HCEC 1CT (cell line): ENCODE results near the gene COMMD4.
"Not testable (repeated sequence)": the region's sequence is repeated elsewhere in the genome, so short reads cannot be mapped to it uniquely, and the experiment has no call there.

Experiments
- DNase-seq: peaks from one replicate; pipeline ENCODE4 v3.0.0-alpha.2; 2017

Gene COMMD4

DNA sequence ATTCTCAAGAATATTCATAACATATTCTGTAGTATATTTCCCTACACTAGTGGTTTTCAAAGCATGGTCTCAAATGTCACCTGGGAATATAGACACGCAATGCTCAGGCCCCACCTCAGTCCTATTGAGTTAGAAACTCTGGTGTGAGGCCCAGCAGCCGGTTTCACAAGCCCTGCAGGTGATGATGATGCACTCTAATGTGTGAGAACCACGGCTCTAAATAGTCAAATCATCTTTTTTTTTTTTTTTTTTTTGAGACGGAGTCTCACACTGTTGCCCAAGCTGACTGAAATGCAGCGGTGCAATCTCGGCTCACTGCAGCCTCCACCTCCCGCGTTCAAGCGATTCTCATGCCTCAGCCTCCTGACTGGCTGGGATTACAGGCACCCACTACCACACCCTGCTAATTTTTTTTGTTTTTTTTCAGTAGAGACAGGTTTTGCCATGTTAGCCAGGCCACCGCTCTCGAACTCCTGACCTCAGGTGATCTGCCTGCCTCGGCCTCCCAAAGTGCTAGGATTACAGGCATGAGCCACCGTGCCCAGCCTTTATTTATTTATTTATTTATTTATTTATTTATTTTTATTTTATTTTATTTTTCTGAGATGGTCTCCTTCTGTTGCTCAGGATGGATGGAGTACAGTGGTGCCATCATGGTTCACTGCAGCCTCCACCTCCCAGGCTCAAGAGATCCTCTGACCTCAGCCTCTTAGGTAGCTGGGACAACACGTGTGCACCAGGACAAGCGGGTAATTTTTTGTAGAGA lies 2.0 kb upstream of the COMMD4 start:
- not testable (repeated sequence) for DNase-seq

DNA sequence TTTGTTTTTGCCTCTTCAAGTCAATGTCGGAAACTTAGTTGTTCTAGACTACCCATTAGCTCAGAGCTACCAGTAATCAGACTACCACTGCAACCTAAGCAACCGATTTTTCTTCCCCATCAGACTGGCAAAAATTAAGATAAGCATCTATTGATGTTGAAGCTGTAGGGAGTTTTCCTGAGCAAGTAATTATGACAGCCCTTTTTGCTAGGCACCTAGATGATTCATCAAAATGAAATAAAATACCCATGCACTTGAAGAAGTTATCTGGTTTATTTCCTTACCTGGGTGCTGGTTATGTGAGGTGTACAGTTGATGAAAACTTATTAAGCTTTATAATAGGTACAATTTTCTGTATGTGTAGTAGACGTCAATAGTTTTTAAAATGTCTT lies 554 bp upstream of the COMMD4 start:
- no peak for DNase-seq

DNA sequence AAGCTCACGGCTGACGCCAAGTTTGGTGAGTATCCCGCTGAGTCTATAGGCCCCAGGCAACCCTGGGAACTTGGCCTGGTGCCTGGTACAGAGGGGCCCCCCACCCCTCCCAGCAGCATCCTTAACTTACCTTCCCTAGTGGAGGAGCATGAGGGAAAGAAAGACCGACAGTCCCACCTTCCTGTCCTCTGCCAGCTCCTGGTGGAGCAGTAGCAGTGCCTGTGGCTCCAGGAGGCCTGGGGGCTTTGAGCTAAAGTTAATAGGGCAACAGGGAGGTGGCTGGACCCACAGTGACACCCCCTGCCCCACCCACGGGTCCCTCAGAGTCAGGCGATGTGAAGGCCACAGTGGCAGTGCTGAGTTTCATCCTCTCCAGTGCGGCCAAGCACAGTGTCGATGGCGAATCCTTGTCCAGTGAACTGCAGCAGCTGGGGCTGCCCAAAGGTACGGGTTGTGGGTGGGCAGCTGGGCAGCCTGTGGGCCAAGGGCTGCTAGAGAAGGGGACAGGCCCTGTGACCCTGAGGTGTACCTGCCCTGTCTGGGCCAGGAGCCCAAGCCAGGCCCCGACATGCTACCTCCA lies 2.9 kb downstream of the COMMD4 start:
- no peak for DNase-seq

DNA sequence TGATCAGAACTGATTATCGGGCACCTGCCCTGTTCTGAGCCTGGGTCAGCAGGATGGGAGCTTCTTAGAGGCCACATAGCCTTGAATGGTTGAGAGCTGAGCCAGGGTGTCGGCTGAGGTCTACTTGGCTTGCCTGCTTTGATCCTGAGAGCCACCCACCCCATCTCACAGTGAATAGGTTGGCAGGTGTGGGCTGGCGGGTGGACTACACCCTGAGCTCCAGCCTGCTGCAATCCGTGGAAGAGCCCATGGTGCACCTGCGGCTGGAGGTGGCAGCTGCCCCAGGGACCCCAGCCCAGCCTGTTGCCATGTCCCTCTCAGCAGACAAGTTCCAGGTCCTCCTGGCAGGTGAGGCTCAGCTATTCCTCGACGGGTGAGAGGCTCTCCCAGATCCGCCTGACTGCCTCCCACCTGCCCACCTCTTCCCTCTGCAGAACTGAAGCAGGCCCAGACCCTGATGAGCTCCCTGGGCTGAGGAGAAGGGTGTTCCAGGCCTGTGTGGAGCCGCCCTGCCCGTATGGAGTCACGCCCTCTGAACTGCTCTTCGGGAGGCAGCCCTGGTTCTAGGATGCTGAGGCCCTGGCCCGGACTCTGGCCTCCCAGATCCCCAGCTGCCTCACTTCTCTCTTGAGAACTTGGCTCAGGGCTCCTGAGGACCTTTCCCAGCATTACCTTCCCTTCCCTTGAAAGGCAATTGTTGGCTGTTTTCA lies 3.8 kb downstream of the COMMD4 start:
- no peak for DNase-seq

DNA sequence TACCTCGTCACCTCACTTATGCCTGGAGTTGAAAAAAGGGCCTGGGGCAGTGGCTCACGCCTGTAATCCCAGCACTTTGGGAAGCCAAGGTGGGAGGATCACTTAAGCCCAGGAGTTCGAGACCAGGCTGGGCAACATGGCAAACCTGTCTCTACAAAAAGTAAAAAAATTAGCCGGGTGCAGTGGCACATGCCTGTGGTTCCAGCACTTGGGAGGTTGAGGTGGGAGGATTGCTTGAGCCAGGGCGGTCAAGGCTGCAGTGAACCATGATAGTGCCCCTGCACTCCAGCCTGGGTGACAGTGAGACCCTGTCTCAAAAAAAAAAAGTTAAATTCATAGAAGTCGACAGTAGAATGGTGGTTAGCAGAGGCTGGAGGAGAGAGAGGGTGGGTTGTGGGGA lies 6.4 kb downstream of the COMMD4 start:
- no peak for DNase-seq

DNA sequence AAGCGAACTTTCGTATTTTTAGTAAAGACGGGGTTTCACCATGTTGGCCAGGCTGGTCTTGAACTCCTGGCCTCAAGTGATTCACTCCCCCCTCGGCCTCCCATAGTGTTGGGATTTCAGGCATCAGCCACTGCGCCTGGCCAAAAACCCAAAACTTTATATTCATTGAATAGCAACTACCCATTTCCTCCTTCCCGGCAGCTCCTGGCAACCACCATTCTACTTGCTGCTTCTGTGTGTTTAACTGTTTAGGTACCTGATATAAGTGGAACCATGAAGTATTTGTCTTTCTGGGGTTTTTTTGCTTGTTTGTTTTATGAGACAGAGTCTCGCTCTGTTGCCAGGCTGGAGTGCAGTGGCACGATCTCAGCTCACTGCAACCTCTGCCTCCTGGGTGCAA lies 8.1 kb downstream of the COMMD4 start:
- DNase-seq: not testable (repeated sequence)

DNA sequence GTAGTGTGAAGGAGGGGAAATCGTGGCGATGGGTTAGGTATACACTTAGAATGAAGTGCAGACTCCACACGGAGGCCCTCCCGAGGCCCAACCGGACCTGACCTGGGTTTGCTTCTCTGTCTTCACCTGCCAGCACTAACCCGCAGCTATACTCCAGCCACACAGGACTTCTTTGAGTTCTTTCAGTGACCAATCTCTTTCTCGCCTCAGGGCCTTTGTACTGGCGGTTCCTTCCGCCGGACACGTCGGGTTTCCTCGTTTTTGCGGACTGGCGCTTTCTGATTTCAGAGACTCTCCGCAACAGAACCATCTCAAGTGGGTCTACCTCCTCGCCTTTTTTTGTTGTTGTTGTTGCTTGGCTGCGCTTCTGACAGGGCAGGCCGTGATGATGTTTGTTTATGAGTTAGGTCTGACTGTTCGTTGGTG lies 10.9 kb downstream of the COMMD4 start, which contains the start of gene NEIL1:
NEIL1 (plus strand) TSS at position 244 of the 426 bp plus-strand sequence. CDS start 1,867 bp downstream, outside the sequence.
- no peak for DNase-seq

DNA sequence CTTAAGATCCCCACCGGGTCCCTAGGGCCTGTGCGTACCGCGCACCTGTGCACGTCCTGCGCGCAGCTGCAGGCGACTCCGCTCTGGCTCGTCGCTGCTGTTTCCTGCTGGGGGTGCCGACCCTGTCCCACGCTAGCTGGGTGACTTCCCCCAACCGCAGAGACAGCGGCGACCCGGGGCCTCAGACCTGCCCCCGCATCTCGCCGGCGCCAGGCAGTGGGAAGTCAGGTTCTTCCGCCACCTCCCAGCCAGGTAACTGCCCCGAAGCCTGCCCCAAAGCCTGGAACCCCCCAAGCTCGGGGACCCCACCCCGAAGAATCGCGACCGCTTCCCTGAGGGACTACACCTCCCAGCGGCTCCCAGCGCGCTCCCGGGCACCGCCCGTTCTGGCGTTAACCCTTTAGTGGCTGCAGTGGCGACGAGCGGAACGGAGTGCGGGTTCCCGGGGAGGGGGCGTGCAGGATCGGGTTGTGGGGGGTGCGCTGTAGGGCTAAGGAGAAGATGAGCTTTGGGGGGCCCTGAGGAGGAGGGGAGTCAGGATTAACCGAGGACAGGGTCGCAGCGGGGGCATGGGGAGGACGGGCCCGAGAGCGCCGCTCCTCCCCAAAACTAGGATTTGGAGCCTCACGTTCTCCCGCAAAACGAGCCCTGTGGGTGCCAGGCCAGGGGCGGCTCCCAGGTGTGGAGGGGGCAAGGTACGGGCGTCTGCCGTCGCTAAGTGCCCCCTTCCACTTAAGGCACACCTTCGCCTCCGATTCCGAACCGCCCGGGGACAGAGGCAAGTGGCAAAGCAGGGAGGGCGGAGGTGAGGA lies 11.6 kb downstream of the COMMD4 start:
- DNase-seq: no peak

DNA sequence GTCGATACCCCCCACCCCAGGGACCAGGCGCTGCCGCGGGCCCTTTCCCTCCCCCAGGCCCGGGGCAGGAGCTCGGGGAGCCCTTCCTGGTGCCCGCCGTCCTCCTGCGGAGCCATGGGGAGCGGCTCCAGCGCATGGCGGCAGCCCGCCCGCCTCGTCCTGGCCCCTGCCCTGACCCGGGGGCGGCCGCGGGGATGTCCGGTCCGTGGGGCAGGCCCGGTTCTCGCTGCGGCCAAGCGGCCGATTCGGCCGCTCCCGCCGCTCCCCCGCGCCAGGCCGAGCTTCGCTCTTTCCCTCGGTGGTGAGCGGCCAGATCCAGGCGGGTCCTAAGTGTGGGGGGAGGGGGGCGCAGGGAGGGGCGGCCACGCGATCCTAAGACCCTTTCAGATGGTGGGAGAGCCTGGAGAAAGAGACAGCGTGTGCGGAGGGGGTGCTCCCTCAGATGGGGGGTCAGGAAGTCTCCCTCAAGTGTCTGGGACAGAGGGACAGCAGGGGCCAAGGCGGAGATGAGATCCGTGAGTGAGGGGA lies 12.2 kb downstream of the COMMD4 start:
- DNase-seq: no peak

DNA sequence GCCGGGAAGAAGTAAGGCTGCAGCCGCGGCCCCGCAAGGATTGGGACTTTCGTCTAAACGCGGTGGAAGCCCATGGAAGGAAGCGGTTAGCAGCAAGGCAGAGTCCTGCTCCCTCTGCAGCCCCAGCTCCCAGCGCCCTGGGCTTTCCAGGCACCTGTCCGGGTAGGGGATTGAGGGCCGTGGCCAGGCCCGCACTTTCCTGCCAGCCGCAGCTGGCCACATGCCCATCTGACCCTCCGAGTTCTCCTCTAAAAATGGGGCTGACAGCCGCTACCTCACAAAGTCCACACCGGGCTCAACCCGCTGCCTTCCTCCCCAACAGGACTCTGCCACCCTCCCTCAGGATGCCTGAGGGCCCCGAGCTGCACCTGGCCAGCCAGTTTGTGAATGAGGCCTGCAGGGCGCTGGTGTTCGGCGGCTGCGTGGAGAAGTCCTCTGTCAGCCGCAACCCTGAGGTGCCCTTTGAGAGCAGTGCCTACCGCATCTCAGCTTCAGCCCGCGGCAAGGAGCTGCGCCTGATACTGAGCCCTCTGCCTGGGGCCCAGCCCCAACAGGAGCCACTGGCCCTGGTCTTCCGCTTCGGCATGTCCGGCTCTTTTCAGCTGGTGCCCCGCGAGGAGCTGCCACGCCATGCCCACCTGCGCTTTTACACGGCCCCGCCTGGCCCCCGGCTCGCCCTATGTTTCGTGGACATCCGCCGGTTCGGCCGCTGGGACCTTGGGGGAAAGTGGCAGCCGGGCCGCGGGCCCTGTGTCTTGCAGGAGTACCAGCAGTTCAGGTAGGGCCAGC lies 12.9 kb downstream of the COMMD4 start:
- DNase-seq: no peak

DNA sequence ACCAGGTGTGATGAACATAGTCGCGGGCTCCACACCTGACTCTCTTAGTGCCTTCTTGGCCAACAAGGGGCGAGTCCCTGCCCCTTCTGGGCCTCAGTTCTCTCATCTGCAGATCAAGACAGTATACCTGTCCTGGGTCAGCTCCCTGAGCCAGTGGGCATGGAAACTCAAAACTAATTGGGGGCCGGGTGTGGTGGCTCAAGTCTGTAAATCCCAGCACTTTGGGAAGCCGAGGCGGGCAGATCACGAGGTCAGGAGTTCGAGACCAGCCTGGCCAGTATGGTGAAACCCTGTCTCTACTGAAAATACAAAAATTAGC lies 13.4 kb downstream of the COMMD4 start:
- DNase-seq: not testable (repeated sequence)

DNA sequence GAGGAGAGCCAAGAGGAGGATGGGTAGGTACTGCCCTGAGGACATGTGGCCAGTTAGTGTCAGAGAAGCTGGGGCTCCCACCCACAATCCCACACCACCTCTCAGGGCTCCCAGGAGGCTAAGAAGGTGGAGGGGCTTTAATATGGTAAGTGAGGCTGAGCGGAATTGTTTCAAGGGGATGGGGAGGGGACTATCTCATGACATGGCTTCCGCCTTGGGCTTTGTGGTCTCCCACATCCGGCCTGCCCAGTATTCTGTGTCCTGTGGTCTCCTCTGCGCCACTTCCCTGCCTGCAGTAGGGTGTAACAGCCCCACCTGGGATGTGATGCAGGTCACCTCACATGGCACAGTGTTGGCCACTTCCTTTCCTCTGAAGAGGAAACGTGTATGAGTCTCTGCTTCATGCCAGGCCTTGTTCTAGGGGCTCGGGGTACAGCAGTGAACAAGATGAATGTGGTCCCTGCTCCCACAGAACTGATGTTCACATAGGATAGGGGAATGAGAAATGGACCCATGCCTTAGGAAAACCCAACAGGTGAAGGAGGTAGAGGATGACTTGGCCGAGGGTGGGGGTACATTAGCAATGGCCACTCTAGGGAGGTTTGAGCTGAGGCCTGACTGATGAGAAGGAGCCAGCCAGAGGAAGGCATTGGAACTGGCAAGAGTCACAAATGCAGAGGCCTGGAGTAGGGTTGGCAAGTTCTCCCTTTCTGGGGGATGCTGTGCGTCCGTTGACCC lies 14.2 kb downstream of the COMMD4 start:
- no peak for DNase-seq

DNA sequence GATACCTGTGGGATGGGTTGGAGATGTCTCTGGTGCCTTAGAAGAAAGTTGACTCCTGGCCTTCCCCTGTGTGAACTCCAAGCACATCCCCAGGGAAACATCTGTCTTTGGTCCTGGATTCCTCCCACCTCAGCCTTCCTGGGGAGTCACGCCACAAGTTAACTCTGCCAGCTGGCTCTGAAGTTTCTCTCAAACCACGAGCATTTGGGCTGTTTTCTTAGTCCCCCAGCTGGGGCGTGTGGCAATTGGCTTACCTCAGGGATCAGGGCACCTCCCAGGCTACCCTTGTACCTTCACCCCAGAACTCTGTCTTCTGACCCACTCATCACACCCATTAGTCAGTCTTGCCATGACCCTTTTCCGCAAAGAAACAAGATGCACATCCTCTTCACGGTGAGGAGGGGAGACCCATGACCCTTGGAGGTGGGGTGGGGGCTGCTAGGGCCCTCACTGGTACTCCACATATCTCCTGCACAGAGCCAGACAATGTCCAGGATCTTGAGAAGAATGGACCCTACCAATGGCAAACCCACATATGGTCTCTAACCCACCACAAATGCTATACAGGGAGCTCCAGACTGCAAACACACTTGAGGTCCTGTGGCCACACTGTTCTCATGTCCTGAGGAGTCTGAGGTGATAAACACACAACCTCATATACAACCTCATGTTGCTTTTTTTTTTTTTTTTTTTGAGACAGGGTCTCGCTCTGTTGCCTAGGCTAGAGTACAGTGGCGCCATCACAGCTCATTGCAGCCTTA lies 14.9 kb downstream of the COMMD4 start:
- no peak for DNase-seq

DNA sequence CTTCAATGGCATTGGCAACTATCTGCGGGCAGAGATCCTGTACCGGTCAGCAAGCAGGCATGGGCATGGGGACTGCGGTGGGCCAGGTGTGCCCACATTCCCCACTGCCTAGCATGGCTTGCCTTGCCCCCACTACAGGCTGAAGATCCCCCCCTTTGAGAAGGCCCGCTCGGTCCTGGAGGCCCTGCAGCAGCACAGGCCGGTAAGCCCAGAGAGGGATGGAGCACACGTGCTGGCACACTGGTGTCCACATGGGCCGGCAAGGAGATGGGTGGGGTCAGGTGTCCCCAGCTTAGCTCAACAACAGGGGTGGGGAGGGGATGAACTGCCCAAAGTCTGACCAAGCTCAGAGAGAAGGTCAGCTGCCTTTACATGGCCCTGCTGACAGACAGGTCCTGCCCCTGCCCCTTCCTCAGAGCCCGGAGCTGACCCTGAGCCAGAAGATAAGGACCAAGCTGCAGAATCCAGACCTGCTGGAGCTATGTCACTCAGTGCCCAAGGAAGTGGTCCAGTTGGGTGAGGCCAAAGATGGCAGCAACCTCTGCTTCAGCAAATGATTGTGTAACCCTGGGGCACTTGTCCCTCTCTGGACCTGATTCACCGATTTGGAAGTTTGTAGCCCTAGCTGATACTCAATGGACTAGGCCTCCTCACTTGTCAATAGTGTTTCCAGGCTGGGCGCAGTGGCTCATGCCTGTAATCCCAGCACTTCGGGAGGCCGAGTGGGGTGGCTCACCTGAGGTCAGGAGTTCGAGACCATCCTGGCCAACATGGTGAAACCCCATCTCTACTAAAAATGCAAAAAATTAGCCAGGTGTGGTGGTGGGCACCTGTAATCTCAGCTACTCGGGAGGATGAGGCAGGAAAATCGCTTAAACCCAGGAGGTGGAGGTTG lies 16.6 kb downstream of the COMMD4 start:
- no peak for DNase-seq

DNA sequence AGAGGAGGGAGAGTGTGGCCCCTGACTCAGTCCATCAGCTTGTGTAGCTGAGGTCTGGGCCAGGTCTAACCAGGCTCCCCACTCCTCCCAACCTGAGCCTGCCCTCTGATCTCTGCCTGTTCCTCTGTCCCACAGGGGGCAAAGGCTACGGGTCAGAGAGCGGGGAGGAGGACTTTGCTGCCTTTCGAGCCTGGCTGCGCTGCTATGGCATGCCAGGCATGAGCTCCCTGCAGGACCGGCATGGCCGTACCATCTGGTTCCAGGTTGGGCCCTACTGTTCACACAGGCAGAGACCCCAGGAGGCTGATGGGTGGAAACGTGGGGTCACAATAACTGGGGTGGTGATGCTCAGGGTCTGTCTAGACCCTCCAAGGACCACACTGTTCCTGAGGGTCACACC lies 17.7 kb downstream of the COMMD4 start:
- DNase-seq: no peak

DNA sequence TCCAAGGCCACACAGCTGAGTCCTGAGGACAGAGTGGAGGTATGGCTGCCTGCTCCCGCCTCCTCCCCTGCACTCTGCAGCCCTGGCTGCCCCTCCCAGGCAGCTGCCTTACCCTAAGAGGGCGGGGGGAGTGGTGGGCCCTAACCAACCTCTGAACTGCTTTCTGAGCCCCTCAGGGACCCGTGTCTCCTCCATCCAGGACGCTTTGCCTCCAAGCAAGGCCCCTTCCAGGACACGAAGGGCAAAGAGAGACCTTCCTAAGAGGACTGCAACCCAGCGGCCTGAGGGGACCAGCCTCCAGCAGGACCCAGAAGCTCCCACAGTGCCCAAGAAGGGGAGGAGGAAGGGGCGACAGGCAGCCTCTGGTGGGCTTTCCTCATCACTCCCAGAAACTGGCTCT lies 18.6 kb downstream of the COMMD4 start:
- DNase-seq: no peak

DNA sequence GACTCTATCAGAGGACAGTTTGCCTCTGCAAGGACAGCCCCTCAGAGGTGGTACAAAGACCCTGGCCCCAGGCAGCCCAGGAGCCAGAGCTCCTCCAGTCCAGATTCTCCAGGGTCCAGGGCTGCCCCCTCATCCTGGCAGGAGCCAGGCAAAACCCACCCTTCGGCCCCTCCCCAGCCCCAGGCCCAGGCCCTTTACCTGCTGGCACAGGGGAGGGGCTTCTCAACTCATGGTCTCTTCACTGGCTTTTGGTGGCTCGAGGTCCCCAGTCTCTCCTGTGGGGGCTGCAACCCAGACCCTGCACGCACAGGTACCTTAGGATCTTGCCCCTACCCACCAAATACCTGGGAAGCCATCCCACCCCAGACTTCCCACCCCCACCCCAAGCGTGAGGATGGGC lies 19.5 kb downstream of the COMMD4 start:
- DNase-seq: no peak

DNA sequence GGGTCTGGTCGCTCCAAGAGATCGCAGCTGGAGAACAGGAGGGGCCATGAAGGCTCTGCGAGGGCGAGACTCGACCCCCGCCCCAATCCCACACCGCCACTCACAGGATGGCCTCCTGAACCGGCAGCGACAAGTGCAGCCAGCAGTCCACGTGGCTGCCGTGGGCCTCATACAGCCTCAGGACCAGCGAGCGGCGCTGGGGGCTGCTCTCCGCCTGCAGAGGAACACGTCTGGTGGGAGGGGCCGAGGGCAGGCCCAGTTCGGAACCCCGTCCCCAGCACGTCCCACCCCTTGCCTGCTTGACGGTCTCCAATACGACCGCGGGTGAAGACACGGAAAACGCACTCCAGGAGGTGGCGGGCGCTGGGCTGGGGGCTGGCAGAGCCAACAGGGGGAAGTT lies 20.1 kb downstream of the COMMD4 start:
- DNase-seq: no peak

DNA sequence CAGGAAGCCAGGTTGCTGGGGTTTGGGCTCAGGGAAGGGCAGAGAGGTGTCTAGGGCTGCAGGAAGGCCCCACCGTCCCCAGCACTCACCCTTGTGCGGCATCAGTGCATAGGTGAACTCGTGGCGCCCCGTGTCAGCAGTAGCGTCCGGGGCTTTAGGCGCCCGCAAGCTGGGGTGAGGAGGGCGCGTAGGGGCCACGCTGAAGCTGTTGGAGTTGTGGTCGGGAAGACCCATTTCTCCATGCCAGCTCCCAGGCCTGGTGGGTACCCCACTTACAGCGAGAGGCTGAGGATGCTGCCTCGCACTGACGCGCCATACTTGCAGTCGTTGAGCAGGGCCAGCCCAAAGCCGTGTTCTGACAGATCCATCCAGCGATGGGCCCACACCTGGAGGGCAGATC lies 20.7 kb downstream of the COMMD4 start:
- no peak for DNase-seq
